GM19467 (cell line): ENCODE results near the gene EBF3.

Experiments used
- ATAC-seq: cut with Tn5 transposase; IDR thresholded peaks from one replicate; pipeline ENCODE4 v1.9.1; 2021; ENCODE audit warnings: mild to moderate bottlenecking, moderate library complexity; ENCODE audit not compliant: unreplicated experiment

Gene EBF3

DNA sequence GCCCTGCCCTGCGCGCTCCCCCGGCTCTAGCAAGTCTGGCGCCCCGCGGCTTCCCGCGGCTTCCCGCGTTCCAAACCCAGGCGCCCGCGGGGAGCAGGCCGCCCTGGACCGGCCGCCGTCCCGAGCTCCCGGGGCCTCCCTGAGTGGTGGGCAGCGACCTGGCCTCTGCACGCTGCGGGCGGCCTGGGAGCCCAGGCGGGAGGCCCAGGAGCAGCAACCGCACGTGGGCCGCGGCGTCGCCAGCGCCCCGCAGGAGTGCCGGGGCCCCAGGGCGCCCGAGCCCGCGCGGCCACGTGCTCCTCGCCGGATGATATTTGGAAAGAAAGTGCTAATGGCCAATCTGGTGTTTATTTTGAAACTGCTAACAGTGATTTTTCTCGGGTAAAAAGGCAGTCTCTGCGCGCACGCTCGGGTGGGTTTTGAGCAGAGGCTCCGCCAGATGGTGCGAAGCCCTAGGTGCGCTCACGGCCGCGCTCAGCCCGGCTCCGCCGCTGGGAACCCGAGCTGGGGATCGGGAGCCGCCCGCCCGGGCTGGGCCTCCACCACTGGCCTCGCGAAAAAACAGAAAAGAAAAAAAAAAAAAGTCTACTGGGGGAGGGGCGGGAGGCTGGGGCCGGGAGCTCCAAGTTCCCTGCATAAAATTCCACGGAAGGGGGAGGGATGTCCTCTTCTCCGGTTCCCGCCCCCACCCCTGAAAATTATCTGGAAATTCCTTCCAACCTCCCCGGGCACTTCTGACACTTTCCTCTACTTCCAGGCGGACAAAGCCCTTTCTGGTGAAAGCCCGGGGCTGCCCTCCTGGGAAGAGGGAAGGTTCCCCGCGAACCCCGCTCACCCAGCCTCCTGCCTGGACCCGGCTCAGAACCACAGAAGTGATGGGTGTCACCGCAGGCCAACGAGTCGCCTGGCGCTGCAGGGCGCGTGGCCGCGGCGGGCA, 4.3 kb downstream of the EBF3 start:
- ATAC-seq = no peak

DNA sequence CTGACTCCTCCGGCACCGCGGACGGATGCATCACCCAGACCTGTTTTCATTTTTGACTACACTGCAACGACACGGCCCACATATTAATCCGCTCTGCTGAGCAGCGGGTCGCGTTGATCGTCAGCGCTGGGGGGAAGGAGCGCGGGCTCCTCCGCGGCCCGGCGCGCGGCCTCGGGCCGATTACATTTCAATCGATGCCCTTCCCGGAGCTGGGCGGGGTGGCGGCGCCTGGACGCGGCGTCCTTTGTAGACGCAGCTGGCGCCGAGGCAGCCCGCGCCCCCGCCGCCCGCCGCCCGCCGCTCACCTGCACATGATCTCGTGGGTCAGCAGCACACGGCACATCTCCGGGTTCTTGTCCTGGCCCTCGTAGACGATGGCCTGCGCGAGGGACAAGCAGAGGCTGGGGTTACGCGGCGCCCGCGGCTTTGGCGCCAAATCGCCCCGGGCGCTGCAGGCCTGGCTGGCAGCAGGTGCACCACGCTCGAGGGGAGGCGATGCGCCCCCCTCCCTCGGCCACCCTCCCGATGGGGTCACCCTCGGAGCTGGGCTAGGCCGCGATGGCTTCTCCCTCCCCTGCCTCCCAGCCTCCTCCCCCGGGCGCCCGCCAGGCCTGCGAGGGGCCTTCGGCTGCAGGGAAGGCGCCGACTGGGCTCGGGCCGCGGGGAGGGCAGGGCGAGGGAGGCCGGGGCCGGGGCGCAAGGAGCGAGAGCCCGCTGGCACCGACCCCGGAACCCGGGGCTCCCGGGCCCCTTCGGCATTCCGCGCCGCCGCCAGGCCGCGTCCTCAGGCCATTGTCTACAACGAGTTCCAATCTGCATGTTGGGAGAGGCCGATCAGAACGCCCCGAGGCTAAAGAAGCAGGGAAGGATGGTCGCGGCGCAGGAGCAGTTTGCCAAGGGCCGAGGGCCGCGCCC, 5.2 kb downstream of the EBF3 start:
- no peak for ATAC-seq

DNA sequence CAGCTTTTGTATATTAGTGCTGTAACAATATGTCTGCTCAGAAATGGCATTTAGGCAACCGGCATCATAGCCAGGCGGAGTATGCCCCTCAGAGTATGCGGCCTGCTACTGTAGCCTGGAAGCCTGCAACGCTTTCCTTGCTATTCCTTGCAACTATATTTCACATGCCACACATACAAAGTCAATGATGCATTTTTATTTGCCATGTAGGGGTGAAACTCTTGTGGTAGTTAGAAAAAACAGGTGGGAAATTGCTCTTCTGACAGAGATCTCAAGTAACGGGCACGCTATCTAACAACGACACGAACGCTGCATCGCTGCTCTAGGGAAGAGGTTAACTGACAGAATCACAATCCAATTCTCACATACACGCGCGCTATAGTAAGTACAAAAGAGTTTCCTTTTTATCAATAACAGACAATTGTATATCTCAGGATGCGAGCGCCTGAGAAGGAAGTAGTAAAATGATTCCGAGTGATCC, 5.9 kb downstream of the EBF3 start:
- ATAC-seq = no peak

DNA sequence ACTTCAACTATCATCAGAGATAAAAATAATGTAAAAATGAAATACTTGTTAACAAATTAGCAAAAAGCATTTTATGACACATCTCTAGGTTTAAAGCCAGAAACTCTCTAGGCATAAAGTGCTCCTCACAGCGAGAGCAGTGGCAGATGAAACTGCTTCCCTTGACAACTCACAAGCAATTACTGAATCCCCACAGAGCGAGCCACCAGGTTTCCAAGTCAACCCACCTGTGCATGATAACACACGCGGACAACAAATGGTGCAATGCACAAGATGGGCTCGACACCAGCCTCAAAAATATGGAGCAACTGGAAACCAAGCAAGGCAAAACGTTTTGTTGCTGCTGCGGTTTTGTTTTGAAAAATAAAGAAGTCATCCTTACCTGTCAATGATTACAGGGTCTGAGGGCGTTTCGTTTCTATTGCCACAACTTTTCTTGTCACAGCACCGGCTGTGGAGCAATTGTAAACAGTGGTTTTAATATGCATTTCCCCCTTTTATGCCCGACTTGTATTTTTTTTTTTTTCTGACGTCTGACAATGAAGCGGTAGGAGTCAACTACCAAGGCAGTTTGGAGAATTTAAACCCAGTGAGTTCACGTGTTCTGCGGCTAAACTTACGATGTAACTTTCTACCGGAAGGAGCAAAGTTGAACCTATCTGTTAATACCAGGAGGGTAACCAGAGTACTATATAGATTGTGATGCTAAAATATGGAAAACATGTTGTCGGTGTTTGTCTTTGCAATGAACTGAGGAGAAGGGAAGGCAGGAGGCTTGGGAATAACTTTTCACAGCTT, 7.0 kb downstream of the EBF3 start:
- ATAC-seq = no peak

DNA sequence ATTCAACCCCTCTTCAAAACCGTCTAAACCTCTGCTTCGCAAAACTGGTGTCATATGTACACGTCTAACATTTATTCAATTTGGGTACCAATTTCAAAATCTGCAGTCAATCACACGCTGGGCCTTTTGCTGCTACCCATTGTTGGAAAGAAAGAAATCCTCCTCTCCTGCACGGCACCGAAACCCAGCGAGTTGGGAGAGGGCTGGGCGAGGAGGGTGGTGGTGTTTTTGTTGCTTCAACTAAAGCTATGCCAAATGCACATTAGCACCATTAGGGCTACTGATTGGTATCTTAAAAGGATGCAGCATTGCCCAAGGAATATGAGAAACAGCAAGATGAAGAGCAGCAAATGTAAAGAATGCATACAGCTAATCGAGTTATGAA, 7.8 kb downstream of the EBF3 start:
- ATAC-seq = no peak

DNA sequence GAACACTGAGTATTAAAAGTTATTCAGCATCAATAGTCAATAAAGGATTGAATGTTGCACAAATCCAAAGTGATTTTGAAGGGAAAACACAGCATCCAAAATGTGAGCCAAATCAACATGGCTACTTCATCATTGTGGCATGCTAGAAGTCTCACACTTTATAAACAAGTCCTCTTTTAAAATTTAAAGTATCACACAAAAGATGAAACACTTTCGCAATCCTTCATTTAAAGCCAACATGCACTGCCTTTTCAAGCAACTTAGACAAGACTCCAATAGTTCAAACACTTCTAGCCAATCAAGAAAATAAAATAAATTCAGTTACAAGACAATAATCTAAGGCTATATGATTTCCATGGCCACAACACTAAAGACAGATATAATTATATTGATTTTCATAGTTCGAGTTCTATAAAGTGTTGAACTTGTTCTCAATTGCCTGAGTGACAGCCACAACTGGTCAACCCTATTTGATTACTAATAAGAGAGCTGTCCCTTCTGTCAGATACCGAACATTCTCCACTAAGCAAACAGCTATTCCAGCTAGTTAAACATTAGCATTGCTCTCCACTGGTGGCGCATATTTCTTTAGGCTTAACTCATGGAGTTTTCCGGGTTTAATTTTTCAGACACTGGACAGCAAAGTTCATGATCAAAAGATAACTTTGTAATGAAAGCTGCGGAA, 8.3 kb downstream of the EBF3 start:
- ATAC-seq = no peak

DNA sequence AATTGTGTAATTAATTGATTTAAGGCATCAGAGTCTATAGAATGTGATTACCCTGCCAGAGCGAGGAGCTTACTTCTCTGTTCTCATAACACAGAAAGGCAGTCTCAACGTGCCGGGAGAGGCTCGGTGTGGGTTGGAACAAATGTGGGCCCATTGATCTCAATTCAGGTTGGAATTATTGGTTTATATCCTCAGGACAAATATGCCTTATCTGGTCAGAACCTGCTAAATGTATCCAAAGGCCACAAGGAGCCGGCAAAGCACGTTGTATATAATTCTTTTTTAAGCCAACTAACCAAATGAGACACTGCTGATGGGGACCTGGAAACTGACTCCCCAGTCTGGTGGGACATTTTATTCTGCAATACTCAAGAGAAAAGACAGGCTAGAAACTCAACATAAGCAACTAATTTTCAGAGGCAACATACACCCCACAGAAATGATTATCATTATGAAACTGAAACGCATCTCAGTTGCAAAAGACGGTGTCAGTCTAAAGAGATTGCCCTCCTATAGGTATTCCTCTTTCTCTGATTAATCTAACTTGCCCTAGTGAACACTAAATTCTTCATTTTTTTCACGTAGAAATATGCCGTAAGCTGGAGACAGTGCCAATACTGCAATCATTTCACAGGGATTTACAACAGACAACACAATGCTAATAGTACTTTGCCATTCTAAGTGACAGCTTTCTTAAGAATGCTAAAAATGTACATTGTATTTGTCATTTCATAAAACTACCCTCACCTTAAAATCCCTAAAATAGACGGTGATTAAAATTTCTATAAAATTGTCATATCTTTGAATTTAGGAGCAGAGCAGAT, 9.4 kb downstream of the EBF3 start:
- ATAC-seq = no peak

DNA sequence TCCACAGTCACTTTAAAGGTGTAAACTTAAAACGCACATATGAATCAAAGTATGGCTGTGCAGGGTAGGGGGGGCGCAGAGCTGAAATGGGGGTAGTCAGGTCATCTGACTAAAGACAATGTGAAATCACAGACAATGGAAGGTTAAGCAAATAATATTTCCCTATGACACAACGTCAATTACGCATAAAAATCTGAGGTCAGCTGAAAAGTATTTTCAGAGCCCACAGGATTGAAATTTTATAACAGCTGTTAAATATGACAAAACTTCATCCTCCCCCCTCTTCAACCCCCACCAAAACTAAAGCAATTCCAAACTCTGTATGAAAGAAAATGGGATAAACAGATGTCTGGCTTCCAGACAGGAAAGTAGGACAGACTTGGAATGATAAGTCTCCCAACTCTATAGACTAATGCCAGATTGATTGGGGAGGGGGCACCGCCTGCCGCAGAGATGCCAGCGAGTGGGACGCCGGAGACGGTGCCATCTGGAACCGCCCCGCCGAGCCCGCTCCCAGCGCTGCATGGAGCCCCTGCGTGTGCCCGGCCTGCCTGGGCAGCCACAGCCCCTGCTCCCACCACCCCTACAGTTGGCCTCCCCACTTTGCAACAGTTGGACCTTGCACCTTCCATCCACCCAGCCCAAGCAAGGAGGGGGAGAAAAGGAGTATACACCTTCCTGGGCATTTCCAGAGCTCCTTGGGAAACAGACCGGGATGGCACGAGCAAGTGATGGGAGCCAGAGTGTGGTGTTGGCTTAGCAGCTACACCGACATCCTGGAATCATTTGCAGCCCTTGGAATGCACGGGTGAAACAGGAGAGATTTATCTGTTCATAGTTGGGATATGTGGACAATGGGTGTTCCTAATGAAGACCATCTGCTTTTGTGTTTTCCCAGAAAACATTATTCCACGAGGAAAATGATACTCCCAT, 10.7 kb downstream of the EBF3 start:
- ATAC-seq = no peak

DNA sequence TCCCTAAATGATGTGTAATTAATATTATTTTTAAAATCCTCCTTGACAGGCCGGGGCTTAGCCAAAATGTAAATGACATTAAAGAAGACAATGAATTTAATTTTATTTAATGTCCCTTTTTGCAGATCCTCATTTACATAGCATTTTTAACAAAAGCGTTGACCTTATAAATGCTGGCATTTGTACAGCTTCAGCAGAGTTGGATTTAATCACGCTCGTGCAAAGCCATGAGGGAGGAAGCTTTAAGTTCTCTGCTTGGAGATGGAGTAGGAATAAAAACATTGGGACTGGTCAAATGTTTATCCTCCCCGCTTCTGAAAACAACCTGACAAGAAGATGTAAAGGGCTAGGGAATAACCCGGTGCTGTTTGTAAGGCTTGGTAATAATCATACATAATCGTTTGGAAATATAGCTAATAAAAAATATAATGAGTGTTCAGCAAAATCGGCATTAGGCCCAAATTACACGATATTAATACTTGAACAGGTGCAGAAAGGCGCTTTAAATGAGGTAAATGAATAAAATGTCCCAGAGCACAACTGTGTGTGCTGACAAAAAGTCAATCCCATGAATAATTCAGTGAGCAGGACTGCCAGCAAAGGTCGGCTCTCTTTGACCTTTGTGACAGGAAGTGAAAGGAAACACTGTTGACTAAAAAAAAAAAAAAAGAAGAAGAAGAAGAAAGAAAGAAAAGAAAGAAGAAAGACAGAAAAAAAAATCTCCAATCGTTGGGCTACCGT, 11.5 kb downstream of the EBF3 start:
- ATAC-seq = no peak

DNA sequence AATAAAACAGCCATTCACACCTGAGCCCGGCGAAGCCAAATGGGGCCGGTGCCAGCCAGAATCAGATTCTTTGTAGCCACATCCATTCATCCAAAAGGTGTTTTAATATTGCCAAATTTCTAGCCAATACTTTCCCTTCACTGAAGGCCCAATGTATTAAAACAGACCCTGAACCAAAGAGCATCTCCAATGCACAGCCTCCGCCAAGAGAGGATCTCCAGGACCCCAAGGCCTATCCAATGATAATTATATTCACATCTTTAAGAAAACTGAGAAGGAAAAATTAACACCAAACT, 12.2 kb downstream of the EBF3 start:
- no peak for ATAC-seq

DNA sequence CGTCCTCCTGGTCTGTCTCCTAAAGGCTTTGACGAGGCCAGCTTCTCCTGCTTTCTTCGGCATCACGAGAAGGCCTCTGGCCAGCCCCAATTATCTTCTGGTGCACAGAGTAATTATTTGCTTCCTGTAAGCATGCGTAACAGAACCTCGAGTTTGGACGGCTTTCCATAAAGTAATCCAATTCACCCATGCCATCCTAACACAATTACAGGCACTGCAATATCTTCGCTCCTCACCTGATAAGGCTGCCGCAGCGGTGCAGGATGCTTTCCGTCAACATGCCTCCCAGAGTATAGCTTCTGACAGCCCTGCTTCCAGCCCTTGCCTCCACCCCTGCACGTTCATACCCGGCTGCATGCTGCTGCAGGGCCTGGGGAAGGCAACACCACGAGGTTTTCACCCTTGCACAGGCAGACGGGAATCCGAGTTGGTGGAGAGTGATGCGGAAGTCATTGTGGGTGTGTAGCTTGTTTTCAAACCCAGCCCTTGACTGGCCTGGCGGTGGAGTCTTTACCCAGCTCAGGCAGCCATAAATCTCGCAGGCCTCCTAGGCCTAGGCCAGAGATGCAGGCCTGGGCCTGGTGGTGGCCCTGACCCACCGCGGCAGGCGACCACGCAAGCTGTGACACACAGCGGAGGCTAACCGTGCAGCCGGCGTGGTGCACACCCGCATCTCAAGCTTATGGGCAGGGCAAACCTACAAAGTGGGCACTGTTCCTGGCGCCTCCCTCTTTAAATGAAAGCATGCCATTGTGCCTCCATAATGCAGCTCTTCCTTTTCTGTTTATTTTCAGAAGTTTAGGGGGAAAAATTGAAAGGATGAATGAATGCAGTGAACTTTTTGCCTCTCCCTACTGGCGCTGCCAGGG, 12.7 kb downstream of the EBF3 start:
- no peak for ATAC-seq

DNA sequence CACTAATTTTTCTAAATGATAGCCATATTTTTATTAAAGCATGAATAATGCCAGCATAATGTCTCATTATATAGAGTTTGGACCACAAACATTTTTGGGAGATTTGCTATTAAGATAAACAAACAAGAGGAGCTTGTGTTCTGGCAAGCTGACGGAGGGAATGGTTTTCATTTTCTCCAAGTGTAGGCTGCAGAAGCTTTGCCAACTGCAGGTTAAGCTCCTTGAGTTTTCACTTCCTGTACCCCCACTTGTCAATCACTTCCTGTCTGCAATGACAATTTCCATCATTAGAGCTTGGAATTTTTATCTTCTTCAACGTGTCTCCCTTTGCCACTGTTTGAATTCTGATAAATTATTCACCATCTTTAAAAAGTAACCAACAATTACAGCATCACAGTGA, 13.4 kb downstream of the EBF3 start:
- ATAC-seq = no peak

DNA sequence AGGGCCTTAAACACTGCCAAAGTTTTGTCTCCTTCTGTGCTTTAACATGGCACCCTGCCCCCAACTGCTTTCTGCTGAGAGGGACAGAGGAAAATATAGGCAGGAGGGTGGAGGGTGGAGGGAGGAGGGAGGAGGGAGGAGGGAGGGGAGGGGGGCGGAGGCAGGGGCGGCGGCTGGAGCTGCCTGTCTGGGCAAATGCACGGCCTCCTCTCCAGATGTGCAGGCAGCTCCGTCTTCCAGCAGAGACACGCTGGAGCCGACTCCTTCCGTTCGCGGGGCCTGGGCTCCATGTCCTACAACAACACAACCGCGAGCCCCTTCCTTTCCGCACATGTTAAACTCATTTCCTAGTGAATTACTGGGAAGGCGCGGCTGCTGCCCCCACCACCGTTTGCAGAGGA, 14.2 kb downstream of the EBF3 start:
- ATAC-seq = no peak

DNA sequence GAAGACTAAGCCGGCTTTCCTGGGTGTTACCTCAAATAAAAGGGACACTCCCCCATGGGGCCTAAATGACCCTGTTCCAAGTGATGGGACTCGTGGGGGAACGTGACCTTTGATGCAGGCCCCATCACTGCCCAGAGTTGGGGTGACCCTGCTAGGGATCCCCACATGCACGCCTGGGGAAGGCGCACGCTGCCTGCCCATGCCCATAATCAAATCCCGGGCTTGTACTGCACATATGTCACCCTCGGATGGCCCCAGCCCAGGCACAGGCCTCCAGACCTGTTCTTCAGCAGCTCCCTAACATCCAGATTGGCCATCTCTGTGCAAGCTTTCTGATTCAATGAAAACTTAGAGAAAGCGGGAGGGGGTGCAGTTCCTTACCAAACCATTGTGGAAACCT, 14.7 kb downstream of the EBF3 start:
- ATAC-seq = no peak

DNA sequence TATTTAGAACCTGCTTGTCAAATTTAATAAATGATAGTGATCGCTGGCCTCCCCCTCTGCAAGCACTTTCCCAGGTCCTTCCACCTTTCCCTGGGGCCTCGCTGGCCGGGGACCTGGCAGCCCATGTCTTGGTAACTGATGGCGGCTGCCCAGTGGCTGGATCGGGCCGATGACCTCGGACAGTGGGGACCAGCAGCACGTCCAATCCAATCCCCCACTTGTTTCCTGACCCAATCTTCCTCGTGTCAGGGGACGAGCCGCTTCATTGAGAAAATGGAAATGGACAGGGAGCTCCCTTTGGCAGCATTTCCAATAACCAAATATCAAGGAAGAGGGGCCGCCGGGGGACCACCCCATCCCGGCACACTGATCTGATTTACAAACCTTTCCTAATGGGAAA, 17.2 kb downstream of the EBF3 start:
- ATAC-seq = no peak

DNA sequence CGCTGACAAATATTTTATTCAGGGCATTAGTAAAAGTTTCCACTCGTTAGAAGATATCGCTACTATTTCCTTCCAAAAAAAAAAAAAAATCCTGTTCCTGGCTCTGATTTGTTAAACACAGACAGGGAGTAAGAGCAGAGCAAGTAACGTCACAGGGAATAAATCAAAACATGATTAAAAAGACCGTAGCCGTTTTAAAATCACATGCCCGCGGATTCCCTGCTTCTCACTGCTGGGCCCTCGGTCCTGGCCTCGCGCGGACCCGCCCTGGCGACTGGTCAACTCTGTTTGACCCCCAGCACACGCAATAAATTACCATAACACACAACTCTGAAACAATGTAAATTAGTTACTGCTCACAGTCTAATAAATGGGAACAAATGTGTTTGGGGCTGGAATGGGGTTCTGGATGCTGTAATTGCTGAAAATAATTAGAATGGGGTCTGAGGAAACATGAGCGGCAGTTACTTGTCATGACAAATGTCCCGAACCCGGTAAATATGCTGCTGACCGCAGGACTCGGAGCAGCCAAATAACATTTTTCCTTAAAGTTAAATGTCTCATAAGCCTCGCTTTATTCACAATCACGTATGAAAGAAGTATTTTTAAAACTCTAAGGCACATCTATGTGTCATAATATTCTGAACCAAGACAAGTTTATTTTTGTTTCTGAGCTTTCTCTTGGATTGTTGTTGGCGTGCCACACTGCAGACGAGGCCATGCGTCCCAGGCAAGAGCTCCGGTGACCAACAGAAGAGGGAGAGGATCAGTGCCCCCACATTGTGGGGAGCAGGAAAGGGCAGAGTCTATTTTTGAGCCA, 17.9 kb downstream of the EBF3 start:
- ATAC-seq = no peak
